Right atrium auricular region (tissue), 2 donors: ENCODE results near the gene PTPRN2. TPM values are rescaled to one million over a fixed set of nuclear protein-coding genes. Genes with fewer than 3 reads are reported as not detected.

Experiments used
- DNase-seq: peaks from one replicate; pipeline ENCODE4 v3.0.0-alpha.2; 2019; ENCODE audit warnings: low spot score
- H3K27ac ChIP-seq, 2 donors: fragments of 200-600 bp; sonication (generic); 1 replicate in 1 of 2; 2 replicates in 1 of 2; pipeline ENCODE4 v1.5.1; 2016 to 2019
- H3K27me3 ChIP-seq, 2 donors: fragments of 200-600 bp; sonication (generic); one replicate each; pipeline versions ENCODE4 v1.5.1 to v1.6.0; 2017 to 2019
- H3K36me3 ChIP-seq: fragments of 200-600 bp; sonication (generic); one replicate; pipeline ENCODE4 v1.5.1; 2016
- H3K4me1 ChIP-seq, 2 donors: fragments of 200-600 bp; sonication (generic); one replicate each; pipeline versions ENCODE4 v1.5.1 to v1.6.0; 2017 to 2019
- H3K4me3 ChIP-seq, 2 donors: fragments of 200-600 bp; sonication (generic); 1 replicate in 1 of 2; 2 replicates in 1 of 2; pipeline ENCODE4 v1.5.1; 2017 to 2019; ENCODE audit warnings: mild to moderate bottlenecking in 1 of 2, moderate library complexity in 1 of 2
- H3K9me3 ChIP-seq, 2 donors: fragments of 200-600 bp; sonication (generic); one replicate each; pipeline ENCODE4 v1.5.1; 2019
- total RNA-seq, 2 donors: library from RNA; depleted of rRNA; stranded (reverse); fragments of >200 nt; gene quantifications; one replicate each; pipeline ENCODE4 v1.1.0, GENCODE V29; 2016
- TF ChIP-seq, protein P1 (sequence below), 2 donors: fragments of 200-600 bp; sonication (generic); IDR thresholded peaks; one replicate each; pipeline ENCODE4 v1.5.1; 2019; ENCODE audit warnings: antibody characterized with exemption in 2 of 2

The PTPRN2 gene
- total RNA-seq, 2 donors from 2014 or later: 2.6 to 2.7 TPM

DNA sequence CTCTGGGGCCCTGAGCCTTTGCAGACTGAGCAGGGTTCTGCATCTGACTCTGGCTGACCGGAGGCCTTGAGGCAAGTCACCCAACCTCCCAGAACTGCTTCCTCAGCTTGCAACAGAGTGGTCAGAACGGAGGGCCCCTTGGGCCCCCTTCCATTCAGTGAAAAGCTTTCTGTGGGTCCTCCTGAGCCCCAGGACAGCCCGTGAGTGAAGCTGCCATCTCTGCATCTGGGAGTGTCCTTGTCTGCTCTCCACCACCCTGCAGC, 1026.2 kb downstream of the PTPRN2 start:
- Histone ChIP-seq H3K27me3 (no peaks in the 10 kb centered on the region), H3K4me1 (no peaks in the 10 kb centered on the region), H3K27ac (no peak overlapping the region), H3K9me3 (no peaks in the 10 kb centered on the region), H3K4me3 (no peak overlapping the region), H3K36me3 (no peaks in the 10 kb centered on the region)
- DNase-seq: no peak
- TF ChIP-seq, protein P1, sequence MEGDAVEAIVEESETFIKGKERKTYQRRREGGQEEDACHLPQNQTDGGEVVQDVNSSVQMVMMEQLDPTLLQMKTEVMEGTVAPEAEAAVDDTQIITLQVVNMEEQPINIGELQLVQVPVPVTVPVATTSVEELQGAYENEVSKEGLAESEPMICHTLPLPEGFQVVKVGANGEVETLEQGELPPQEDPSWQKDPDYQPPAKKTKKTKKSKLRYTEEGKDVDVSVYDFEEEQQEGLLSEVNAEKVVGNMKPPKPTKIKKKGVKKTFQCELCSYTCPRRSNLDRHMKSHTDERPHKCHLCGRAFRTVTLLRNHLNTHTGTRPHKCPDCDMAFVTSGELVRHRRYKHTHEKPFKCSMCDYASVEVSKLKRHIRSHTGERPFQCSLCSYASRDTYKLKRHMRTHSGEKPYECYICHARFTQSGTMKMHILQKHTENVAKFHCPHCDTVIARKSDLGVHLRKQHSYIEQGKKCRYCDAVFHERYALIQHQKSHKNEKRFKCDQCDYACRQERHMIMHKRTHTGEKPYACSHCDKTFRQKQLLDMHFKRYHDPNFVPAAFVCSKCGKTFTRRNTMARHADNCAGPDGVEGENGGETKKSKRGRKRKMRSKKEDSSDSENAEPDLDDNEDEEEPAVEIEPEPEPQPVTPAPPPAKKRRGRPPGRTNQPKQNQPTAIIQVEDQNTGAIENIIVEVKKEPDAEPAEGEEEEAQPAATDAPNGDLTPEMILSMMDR (IDR thresholded peaks at IDR 0.05): no peak

DNA sequence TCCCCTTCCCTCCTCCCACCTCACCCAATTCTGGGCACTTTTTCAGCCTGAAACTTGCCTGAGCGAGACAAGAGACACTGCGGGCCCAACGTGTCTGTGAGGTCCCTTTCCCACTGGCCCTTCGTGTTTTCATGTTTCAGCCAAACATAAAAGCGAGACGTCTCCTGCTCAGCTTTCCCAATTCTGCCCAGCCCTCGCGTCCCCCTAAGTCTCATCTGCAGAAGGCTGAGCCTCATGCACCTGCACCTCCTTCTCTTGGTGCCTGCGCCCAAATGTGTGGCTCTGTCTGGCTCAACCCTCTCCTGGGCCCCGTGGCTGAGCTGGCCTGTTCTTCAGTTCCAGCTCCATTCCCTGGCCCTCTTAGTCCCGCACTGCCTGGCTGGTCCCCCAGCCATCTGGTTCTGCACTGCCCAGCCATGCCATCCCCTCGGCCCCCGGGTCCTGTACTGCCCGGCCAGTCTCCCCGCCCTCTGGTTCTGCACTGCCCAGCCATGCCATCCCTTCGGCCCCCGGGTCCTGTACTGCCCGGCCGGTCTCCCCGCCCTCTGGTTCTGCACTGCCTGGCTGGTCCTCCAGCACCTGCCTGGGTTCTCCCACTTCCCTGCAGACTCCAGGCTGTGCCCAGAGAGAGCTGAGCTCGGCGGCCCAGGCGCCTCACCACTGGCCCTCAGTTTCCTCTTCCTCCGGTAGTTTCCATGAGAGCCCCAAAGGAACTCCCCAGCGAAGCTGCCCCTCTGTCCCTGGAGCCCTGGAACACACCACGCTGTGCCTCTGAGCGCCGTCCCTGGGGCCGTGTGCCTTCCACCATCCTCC, 1026.7 kb downstream of the PTPRN2 start:
- DNase-seq: no peak
- no peaks in the 10 kb centered on the region for H3K27me3 ChIP-seq
- H3K4me1 ChIP-seq: no peaks in the 10 kb centered on the region

DNA sequence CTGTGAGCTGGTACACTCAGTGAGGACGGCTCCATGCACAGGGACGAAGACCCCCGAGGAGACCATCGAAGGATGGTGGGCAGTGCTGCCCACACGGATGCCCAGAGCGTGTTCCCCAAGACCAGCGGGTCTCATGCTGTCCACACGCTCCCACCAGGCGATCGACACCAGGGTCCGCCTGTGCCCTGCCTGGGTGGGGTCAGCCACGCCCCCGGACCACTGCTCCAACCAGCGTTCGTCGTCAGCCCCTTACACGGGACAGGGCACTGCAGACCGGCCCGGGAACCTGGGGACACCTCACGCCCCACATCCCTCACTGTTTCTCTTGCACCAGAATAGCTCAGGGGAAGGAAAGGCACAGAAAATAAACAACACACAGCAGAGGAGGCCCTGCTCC, 1027.4 kb downstream of the PTPRN2 start:
- H3K27ac ChIP-seq: no peak overlapping the region
- no peaks in the 10 kb centered on the region for H3K27me3 ChIP-seq
- H3K4me3 ChIP-seq: no peak overlapping the region
- H3K4me1 ChIP-seq: no peaks in the 10 kb centered on the region
- no peak for DNase-seq
- TF ChIP-seq, protein P1 (IDR thresholded peaks at IDR 0.05): no peak
- no peaks in the 10 kb centered on the region for H3K36me3 ChIP-seq
- no peaks in the 10 kb centered on the region for H3K9me3 ChIP-seq

More for the DNA sequence above, 1026.7 kb downstream of the PTPRN2 start:
- Histone ChIP-seq H3K9me3 (no peaks in the 10 kb centered on the region), H3K4me3 (no peak overlapping the region), H3K36me3 (no peaks in the 10 kb centered on the region), H3K27ac (no peak overlapping the region)
- TF ChIP-seq, protein P1 (IDR thresholded peaks at IDR 0.05): no peak

DNA sequence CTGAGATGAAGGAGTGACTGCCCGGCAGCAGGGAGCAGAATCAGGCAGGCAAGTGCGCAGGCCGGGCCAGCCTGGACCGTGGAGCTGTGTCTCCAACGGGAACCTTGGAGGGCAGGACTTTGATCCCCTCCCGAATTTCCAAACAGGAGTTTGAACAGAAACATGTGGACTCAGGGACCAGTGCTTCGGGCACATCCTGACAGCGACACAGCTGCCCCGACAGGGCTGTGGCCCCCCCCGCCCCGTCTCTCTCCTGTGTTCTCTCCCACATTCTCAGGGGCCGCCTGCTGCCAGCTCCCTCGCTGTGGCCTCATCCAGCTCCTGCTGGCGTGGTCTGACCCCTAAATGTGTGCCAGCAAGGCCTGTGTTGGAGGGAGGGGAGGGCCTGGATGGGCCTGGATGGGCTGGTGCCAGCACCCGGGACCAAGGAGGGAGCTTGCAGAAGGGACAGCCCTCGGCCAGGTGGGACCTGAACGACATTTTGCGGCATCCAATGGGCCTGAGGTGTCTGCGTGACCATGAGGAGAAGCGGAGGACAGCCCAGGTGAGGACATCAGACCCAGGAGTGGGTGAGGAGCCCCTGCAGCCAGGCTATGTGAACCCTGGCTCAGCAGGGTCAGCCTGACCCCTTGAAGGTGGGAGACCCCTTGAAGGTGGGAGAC, 1027.9 kb downstream of the PTPRN2 start:
- DNase-seq: no peak
- Histone ChIP-seq H3K9me3 (no peaks in the 10 kb centered on the region), H3K4me3 (no peak overlapping the region), H3K36me3 (no peaks in the 10 kb centered on the region), H3K27me3 (no peaks in the 10 kb centered on the region), H3K27ac (no peak overlapping the region), H3K4me1 (no peaks in the 10 kb centered on the region)
- TF ChIP-seq, protein P1 (IDR thresholded peaks at IDR 0.05): no peak

DNA sequence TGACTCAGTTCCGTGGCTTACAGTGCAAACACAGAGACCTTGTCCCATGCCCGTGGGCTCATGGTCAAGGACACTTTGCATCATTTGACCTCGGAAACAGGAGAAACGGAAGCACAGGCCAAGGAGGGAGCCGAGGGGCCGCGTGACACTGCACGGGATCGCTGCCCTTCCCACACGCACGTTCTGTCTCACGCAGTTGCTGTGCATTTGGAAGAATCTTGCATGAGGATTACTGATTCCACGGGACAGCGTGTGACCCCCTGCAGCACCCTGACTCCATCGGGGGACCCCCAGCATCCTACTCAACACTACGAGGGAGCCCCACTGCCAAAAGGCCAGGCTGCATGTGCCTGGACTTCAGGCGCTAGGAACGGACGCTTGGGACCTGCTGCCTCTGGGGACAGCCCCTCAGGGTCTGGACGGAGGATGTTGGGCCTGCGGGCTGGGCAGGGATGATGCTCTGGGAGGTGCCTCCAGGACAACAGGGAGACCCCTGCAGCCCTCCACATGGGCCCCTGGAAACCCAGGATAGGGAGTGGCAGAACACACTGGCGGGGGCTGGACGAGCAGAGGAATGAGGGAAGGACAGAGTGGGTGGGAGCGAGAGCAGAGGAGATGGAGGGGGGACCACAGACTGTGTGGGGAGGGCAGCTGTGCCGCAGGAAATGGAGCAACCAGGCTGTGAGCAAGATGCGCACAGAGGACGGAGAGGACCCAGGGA, 1028.6 kb downstream of the PTPRN2 start:
- Histone ChIP-seq H3K4me3 (no peak overlapping the region), H3K36me3 (no peaks in the 10 kb centered on the region), H3K27ac (no peak overlapping the region), H3K9me3 (no peaks in the 10 kb centered on the region), H3K4me1 (no peaks in the 10 kb centered on the region), H3K27me3 (no peaks in the 10 kb centered on the region)
- TF ChIP-seq, protein P1 (IDR thresholded peaks at IDR 0.05): no peak
- no peak for DNase-seq
